Immature natural killer cell (primary cell): Measurements from ENCODE around the gene ABCG5. TPM values are rescaled to one million over a fixed set of nuclear protein-coding genes. Genes with fewer than 3 reads are reported as not detected.

Source experiments
- DNase-seq, 3 donors: peaks; one replicate each; pipeline ENCODE4 v3.0.0; 2022; ENCODE audit warnings: mixed read lengths in 1 of 3
- H3K27ac Mint-ChIP-seq, 6 donors: one replicate each; pipeline ENCODE4 v1.8.0; 2020; ENCODE audit warnings: mixed read lengths in 6 of 6, mild to moderate bottlenecking in 5 of 6, inconsistent platforms in 4 of 6, moderate library complexity in 3 of 6
- H3K27me3 Mint-ChIP-seq, 3 donors: one replicate each; pipeline ENCODE4 v1.8.0; 2020 to 2021; ENCODE audit warnings: low read depth in 3 of 3, mild to moderate bottlenecking in 3 of 3, mixed read lengths in 3 of 3, moderate library complexity in 3 of 3, inconsistent platforms in 1 of 3
- H3K36me3 Mint-ChIP-seq, 3 donors: one replicate each; pipeline ENCODE4 v1.8.0; 2020; ENCODE audit warnings: mixed read lengths in 3 of 3, inconsistent platforms in 2 of 3, mild to moderate bottlenecking in 2 of 3
- H3K4me1 Mint-ChIP-seq, 2 donors: one replicate each; pipeline ENCODE4 v1.8.0; 2020; ENCODE audit warnings: inconsistent platforms in 2 of 2, mild to moderate bottlenecking in 2 of 2, mixed read lengths in 2 of 2, moderate library complexity in 1 of 2
- H3K4me3 Mint-ChIP-seq, 5 donors: one replicate each; pipeline ENCODE4 v1.8.0; 2020; ENCODE audit warnings: mild to moderate bottlenecking in 5 of 5, mixed read lengths in 5 of 5, inconsistent platforms in 3 of 5, moderate library complexity in 3 of 5
- H3K9me3 Mint-ChIP-seq, 6 donors: one replicate each; pipeline ENCODE4 v1.8.0; 2020; ENCODE audit warnings: mild to moderate bottlenecking in 6 of 6, mixed read lengths in 6 of 6, inconsistent platforms in 4 of 6, moderate library complexity in 3 of 6
- polyA plus RNA-seq, 3 donors: library from polyadenylated mRNA; unstranded; fragments of 300-500 nt; fragmentation: Illumina TruSeq; gene quantifications; one replicate each; pipeline ENCODE4 v1.2.3, GENCODE V29; 2021

The ABCG5 gene
- polyA plus RNA-seq, 3 donors from 2014 or later, result not detected

GRCh38 chr2:43837033-43837432 is 1.6 kb downstream of the ABCG5 start:
- Mint-ChIP-seq H3K4me1 (no peaks in the 10 kb centered on the region), H3K27me3 (peaks cover 0 to 14% (median 2%) of the 10 kb centered on the region in 3 donors), H3K36me3 (no peaks in the 10 kb centered on the region), H3K4me3 (no peak overlapping the region), H3K9me3 (no peaks in the 10 kb centered on the region), H3K27ac (no peak overlapping the region)
- no peak for DNase-seq

- Mint-ChIP-seq H3K27me3 (peaks cover 2 to 13% (median 5%) of the 10 kb centered on the region in 3 donors), H3K27ac (no peak overlapping the region), H3K36me3 (no peaks in the 10 kb centered on the region), H3K4me3 (no peak overlapping the region), H3K4me1 (no peaks in the 10 kb centered on the region), H3K9me3 (no peaks in the 10 kb centered on the region)
- no peak for DNase-seq
Measured at GRCh38 chr2:43832457-43832856, 6.2 kb downstream of the ABCG5 start.

- Mint-ChIP-seq H3K4me3 (no peak overlapping the region), H3K36me3 (no peaks in the 10 kb centered on the region), H3K9me3 (no peaks in the 10 kb centered on the region), H3K4me1 (no peaks in the 10 kb centered on the region), H3K27me3 (peaks cover 2 to 13% (median 5%) of the 10 kb centered on the region in 3 donors), H3K27ac (no peak overlapping the region)
- no peak for DNase-seq
Measured at GRCh38 chr2:43831543-43832294, 6.9 kb downstream of the ABCG5 start.

- H3K27me3 Mint-ChIP-seq, result peaks cover 2 to 9% (median 7%) of the 10 kb centered on the region in 3 donors
- no peak overlapping the region for H3K27ac Mint-ChIP-seq
- DNase-seq, result no peak
- no peaks in the 10 kb centered on the region for H3K4me1 Mint-ChIP-seq
- no peaks in the 10 kb centered on the region for H3K36me3 Mint-ChIP-seq
- H3K4me3 Mint-ChIP-seq, result no peak overlapping the region
- no peaks in the 10 kb centered on the region for H3K9me3 Mint-ChIP-seq
Measured at GRCh38 chr2:43826305-43827250, 12.1 kb downstream of the ABCG5 start.

- H3K27me3 Mint-ChIP-seq, result peaks cover 3 to 9% (median 7%) of the 10 kb centered on the region in 3 donors
- H3K4me1 Mint-ChIP-seq, result no peaks in the 10 kb centered on the region
- no peak overlapping the region for H3K4me3 Mint-ChIP-seq
- no peaks in the 10 kb centered on the region for H3K9me3 Mint-ChIP-seq
- no peak for DNase-seq
- no peaks in the 10 kb centered on the region for H3K36me3 Mint-ChIP-seq
- H3K27ac Mint-ChIP-seq, result no peak overlapping the region
Measured at GRCh38 chr2:43825841-43826240, 12.8 kb downstream of the ABCG5 start.

GRCh38 chr2:43824951-43825493 is 13.6 kb downstream of the ABCG5 start:
- DNase-seq, result no peak
- Mint-ChIP-seq H3K27ac (no peak overlapping the region), H3K9me3 (no peaks in the 10 kb centered on the region), H3K4me1 (no peaks in the 10 kb centered on the region), H3K36me3 (no peaks in the 10 kb centered on the region), H3K27me3 (peaks cover 3 to 7% (median 6%) of the 10 kb centered on the region in 3 donors), H3K4me3 (no peak overlapping the region)

GRCh38 chr2:43824512-43824911 is 14.1 kb downstream of the ABCG5 start:
- Mint-ChIP-seq H3K9me3 (no peaks in the 10 kb centered on the region), H3K36me3 (no peaks in the 10 kb centered on the region), H3K27me3 (peaks cover 3 to 5% (median 4%) of the 10 kb centered on the region in 3 donors), H3K4me1 (no peaks in the 10 kb centered on the region), H3K4me3 (no peak overlapping the region), H3K27ac (no peak overlapping the region)
- DNase-seq, result no peak

GRCh38 chr2:43823751-43824150 is 14.9 kb downstream of the ABCG5 start:
- Mint-ChIP-seq H3K27ac (no peak overlapping the region), H3K36me3 (no peaks in the 10 kb centered on the region), H3K9me3 (no peaks in the 10 kb centered on the region), H3K4me1 (no peaks in the 10 kb centered on the region), H3K4me3 (no peak overlapping the region), H3K27me3 (peaks cover 3 to 4% (median 4%) of the 10 kb centered on the region in 3 donors)
- no peak for DNase-seq

- H3K27ac Mint-ChIP-seq, result no peak overlapping the region
- no peaks in the 10 kb centered on the region for H3K9me3 Mint-ChIP-seq
- H3K4me1 Mint-ChIP-seq, result no peaks in the 10 kb centered on the region
- no peak for DNase-seq
- H3K4me3 Mint-ChIP-seq, result no peak overlapping the region
- H3K36me3 Mint-ChIP-seq, result no peaks in the 10 kb centered on the region
- peaks cover 3 to 4% (median 4%) of the 10 kb centered on the region in 3 donors for H3K27me3 Mint-ChIP-seq
Measured at GRCh38 chr2:43822839-43823238, 15.8 kb downstream of the ABCG5 start.

GRCh38 chr2:43819491-43820163 is 19.0 kb downstream of the ABCG5 start:
- Mint-ChIP-seq H3K9me3 (no peaks in the 10 kb centered on the region), H3K27me3 (peaks cover 3 to 5% (median 4%) of the 10 kb centered on the region in 3 donors), H3K4me3 (no peak overlapping the region), H3K27ac (no peak overlapping the region), H3K36me3 (no peaks in the 10 kb centered on the region), H3K4me1 (no peaks in the 10 kb centered on the region)
- no peak for DNase-seq

- DNase-seq, result no peak
Measured at GRCh38 chr2:43818761-43819160, 19.9 kb downstream of the ABCG5 start.

GRCh38 chr2:43814711-43815110 is 23.9 kb downstream of the ABCG5 start:
- Mint-ChIP-seq H3K4me1 (no peaks in the 10 kb centered on the region), H3K27me3 (peaks cover 0 to 6% (median 0%) of the 10 kb centered on the region in 3 donors), H3K9me3 (no peaks in the 10 kb centered on the region), H3K27ac (no peak overlapping the region), H3K4me3 (no peak overlapping the region), H3K36me3 (peaks cover 0 to 6% (median 4%) of the 10 kb centered on the region in 3 donors)
- DNase-seq, result no peak

More at GRCh38 chr2:43818761-43819160, 19.9 kb downstream of the ABCG5 start:
- Mint-ChIP-seq H3K4me3 (no peak overlapping the region), H3K9me3 (no peaks in the 10 kb centered on the region), H3K27ac (no peak overlapping the region), H3K27me3 (peaks cover 3 to 4% (median 4%) of the 10 kb centered on the region in 3 donors), H3K4me1 (no peaks in the 10 kb centered on the region), H3K36me3 (no peaks in the 10 kb centered on the region)

- peaks cover 0 to 6% (median 4%) of the 10 kb centered on the region in 3 donors for H3K36me3 Mint-ChIP-seq
- no peak for DNase-seq
- H3K9me3 Mint-ChIP-seq, result no peaks in the 10 kb centered on the region
- H3K27me3 Mint-ChIP-seq, result peaks cover 0 to 6% (median 0%) of the 10 kb centered on the region in 3 donors
- no peaks in the 10 kb centered on the region for H3K4me1 Mint-ChIP-seq
- H3K4me3 Mint-ChIP-seq, result no peak overlapping the region
- H3K27ac Mint-ChIP-seq, result no peak overlapping the region
Measured at GRCh38 chr2:43812947-43813346, 25.7 kb downstream of the ABCG5 start.
